Metanephros (tissue), 1 donor: ENCODE measurements around the gene EFNA2. TPM values are rescaled to one million over a fixed set of nuclear protein-coding genes. Genes with fewer than 3 reads are reported as not detected.

Experiments
- total RNA-seq: library from RNA; depleted of rRNA; stranded (reverse); fragments of >200 nt; gene quantifications from one replicate; pipeline ENCODE4 v1.2.3, GENCODE V29; 2014

Gene EFNA2
- 2.9 TPM for total RNA-seq

DNA sequence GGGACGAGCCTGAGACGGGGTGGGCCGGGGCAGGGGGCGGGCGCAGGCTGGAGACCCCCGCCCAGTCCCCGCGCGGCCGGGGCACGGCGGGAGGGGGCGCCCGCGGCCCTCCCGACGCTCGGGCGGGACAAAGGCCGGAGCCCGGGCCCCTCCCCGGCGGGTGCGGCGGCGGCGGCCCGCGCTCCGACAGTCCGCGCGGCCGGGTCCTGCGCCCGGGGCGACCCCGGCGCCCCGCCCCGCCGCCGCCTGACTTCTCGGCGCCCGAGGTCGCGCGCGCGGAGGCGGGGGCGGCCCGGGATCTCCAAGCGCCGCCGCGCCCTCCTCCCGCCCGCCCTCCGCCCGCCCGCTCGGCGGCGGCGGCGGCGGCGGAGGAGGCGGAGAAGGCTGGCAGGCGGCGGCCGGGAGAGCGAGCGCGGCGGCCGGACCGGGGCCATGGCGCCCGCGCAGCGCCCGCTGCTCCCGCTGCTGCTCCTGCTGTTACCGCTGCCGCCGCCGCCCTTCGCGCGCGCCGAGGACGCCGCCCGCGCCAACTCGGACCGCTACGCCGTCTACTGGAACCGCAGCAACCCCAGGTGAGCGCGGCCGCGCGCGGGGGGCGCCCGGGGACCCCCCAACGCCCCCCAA, at the start of gene EFNA2:
EFNA2 (plus strand) TSS at position 137 of the 624 bp plus-strand sequence; CDS start at position 433, 296 bp downstream.

DNA sequence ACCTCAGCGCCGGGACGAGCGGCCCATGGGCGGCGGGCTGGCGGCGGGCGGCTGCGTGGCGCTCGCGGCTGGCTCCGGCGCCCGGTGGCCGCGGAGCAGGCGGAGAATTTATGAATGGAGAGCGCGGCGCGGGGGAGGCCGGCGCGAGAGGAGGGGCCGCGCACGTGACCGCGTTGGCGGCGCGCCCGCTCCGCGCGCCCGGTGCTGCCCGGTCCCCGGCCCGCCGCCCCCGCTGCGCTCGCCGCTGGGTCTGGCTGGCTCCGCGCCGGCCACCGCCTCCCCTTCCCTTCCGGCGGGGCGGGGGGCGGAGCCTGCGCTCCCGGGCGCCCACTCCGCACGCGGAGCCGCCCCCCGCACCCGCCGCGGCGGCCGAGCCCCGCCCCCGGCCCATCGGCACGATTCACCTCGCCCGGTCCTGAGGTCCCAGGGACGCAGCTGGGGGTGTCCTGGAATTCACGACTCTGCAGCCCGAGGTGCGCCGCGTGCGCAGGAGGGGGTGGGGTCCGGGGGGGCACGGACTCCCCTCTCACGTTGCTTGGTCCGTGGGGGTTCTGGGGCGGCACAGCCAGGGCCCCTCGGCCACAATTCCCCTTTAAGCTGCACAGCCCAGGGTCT, 47.8 kb upstream of the EFNA2 start, which contains the start of gene CBARP:
CBARP (minus strand) TSS at position 252 of the 615 bp plus-strand sequence. CDS start 1,905 bp downstream, outside the sequence.

DNA sequence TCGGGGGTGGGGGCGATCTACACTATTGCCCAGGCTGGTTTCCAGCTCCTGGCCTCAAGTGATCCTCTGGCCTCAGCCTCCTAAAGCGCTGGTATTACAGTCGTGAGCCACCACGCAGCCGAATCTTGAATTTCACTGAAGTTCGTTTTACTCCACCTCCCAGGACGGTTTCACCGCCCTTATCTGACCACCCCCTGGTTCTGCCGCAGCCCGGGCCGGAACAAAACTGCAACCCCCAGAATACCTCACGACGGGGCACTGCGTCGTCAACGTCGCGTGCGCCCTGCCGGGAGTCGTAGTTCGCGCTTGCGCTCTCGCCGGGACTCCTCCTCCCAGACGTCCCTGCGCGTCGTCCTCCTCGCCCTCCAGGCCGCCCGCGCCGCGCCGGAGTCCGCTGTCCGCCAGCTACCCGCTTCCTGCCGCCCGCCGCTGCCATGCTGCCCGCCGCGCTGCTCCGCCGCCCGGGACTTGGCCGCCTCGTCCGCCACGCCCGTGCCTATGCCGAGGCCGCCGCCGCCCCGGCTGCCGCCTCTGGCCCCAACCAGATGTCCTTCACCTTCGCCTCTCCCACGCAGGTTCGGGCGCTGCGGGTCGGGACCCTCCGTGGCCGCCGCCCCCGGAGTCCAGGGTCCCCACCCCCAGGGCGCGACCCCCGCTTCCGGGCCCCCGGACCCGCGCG, 44.1 kb upstream of the EFNA2 start, which contains the start of gene ATP5F1D:
ATP5F1D (plus strand) TSS at position 335 of the 679 bp plus-strand sequence; CDS start at position 435, 100 bp downstream.

DNA sequence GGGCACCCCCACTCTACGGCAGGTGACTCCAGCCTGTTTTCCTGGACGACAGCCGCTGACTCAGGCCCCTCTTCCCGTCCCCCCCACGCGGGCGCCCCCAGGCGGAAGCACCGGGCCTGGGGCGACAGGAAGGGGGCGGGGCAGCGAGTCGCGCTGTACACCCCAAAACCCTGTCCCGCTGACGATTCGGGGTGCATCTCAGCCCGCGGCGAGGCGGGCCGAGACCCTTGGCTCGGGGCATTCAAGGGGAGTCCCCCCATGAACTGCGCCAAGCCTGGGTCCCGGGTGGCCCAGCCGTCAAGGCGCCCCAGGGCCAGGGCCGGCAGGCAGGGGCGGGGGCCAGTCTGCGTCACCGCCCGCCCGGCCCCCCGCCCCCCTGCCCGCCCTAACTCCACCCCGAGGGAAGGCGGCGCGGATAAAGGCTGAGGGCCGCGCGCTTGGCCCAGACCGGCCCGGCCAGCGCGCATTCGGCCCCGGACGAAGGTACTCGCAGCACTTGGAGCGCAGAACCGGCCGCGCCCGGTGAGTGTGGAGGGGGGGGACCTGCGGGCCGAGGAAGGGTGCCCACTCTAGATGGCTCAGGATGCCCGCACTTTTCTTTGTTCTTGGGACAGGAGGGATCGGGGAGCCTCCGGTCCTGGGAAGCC, 37.4 kb upstream of the EFNA2 start, which contains the start of gene MIDN:
MIDN (plus strand) TSS at position 445 of the 647 bp plus-strand sequence. CDS start 1,714 bp downstream, outside the sequence.

DNA sequence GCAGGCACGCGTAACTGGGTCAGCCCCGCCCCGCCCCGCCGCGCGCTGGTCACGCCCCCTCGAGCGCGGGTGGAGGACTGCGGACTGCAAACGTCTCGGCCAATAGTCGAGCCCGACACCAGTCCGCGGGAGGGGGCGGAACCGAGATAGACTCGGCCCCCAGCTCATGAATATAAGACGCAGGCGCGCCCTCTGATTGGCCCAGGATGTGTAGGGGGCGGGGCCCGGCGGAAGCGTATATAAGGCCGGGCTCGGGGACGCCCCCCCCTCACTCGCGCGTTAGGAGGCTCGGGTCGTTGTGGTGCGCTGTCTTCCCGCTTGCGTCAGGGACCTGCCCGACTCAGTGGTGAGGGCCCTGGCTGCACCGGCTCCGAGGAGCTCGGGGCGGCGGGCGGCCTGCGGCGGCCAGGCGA, 16.6 kb upstream of the EFNA2 start, which contains the start of gene CIRBP:
CIRBP (plus strand) TSS at position 268 of the 413 bp plus-strand sequence. CDS start 1,602 bp downstream, outside the sequence.

DNA sequence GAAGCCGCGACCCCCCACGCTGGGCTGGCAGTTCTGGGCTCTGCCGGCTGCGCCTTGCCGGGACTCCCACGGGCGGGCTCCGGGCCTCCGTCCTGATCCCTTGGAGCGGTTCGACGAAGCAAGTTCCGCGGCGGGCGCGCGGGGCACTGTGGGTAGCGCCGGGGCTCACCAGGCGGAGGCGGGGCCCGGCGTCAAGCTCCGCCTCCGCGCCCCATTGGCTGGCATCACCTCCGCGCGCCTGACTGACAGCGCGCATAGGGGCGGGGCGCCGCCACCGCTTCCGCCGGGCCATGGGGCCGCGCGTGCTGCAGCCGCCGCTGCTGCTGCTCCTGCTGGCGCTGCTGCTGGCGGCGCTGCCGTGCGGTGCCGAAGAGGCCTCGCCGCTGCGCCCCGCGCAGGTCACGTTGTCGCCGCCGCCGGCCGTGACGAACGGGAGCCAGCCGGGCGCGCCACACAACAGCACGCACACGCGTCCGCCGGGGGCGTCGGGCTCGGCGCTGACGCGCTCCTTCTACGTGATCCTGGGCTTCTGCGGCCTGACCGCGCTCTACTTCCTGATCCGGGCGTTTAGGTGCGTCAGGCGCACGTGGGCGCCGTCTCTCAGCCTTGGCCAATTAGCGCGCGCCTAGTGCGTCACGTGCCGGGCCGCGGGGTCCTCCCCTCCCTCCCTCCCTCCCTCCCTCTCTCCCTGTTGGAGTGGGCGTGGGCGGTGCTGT, 10.3 kb upstream of the EFNA2 start, which contains the start of gene FAM174C:
FAM174C (plus strand) TSS at position 271 of the 716 bp plus-strand sequence; CDS start at position 291, 20 bp downstream.

Other genes starting within 250 kb of the EFNA2 start
- gene ABCA7, start 245.8 kb upstream of the EFNA2 start, total RNA-seq, result 16.5 TPM
- gene ARHGAP45, start 218.7 kb upstream of the EFNA2 start, total RNA-seq, result 24.3 TPM
- gene POLR2E, start 190.5 kb upstream of the EFNA2 start, total RNA-seq, result 110 TPM
- 175 TPM for gene GPX4, start 181.9 kb upstream of the EFNA2 start, total RNA-seq
- gene SBNO2, start 111.6 kb upstream of the EFNA2 start, total RNA-seq, result 26.6 TPM
- 78.9 TPM for gene STK11, start 80.1 kb upstream of the EFNA2 start, total RNA-seq
- 2.3 TPM for gene CBARP, start 47.9 kb upstream of the EFNA2 start, total RNA-seq
- gene ATP5F1D, start 44.1 kb upstream of the EFNA2 start, total RNA-seq, result 73.6 TPM
- 40.8 TPM for gene MIDN, start 37.3 kb upstream of the EFNA2 start, total RNA-seq
- gene CIRBP, start 16.5 kb upstream of the EFNA2 start, total RNA-seq, result 748 TPM
- 16.6 TPM for gene FAM174C, start 10.3 kb upstream of the EFNA2 start, total RNA-seq
- 83.7 TPM for gene NDUFS7, start 98.0 kb downstream of the EFNA2 start, total RNA-seq
- gene GAMT, start 115.7 kb downstream of the EFNA2 start, total RNA-seq, result 63.8 TPM
- 59.6 TPM for gene DAZAP1, start 121.7 kb downstream of the EFNA2 start, total RNA-seq
- 697 TPM for gene RPS15, start 152.5 kb downstream of the EFNA2 start, total RNA-seq
- gene APC2, start 164.2 kb downstream of the EFNA2 start, total RNA-seq, result 1.7 TPM
- gene C19orf25, start 193.3 kb downstream of the EFNA2 start, total RNA-seq, result 37.7 TPM
- gene PCSK4, start 204.5 kb downstream of the EFNA2 start, total RNA-seq, result 9.4 TPM
- 4.0 TPM for gene REEP6, start 205.3 kb downstream of the EFNA2 start, total RNA-seq
- 2.7 TPM for gene ADAMTSL5, start 227.1 kb downstream of the EFNA2 start, total RNA-seq
- 0.12 TPM for gene PLK5, start 238.2 kb downstream of the EFNA2 start, total RNA-seq